Upper lobe of right lung (tissue), 1 donor: Measurements from ENCODE around the gene CDKAL1. TPM values are rescaled to one million over a fixed set of nuclear protein-coding genes. Genes with fewer than 3 reads are reported as not detected.
"Not testable (repeated sequence)": the region's sequence is repeated elsewhere in the genome, so short reads cannot be mapped to it uniquely, and the experiment has no call there.

Experiments
- ATAC-seq: fragments of 200-7000 bp; cut with Tn5 transposase; one replicate; pipeline ENCODE4 v1.9.1; 2020; ENCODE audit warnings: mild to moderate bottlenecking, moderate library complexity
- DNase-seq: peaks from one replicate; pipeline ENCODE4 v3.0.0-alpha.2; 2020
- H3K27ac ChIP-seq: fragments of 200-600 bp; one replicate; pipeline ENCODE4 v1.8.0; 2022
- H3K27me3 ChIP-seq: fragments of 200-600 bp; one replicate; pipeline ENCODE4 v1.8.0; 2022; ENCODE audit warnings: mild to moderate bottlenecking
- H3K36me3 ChIP-seq: fragments of 200-600 bp; one replicate; pipeline ENCODE4 v1.8.0; 2022
- H3K4me1 ChIP-seq: fragments of 200-600 bp; one replicate; pipeline ENCODE4 v1.8.0; 2022
- H3K4me3 ChIP-seq: fragments of 200-600 bp; one replicate; pipeline ENCODE4 v1.8.0; 2022; ENCODE audit warnings: mild to moderate bottlenecking
- H3K9me3 ChIP-seq: fragments of 200-600 bp; one replicate; pipeline ENCODE4 v1.8.0; 2022
- intact Hi-C: fragments of 100-400 bp; cut with DNase I; formaldehyde crosslinking; loops from one replicate; pipeline ENCODE4 v1.11.0; 2022
- total RNA-seq: library from RNA; stranded (reverse); fragmentation: NEBNext Ultra II Directional; extraction: Animal tissue kit (Norgen Biotek cat#: 25700); gene quantifications from one replicate; pipeline ENCODE4 v1.2.1, GENCODE V29; 2021
- TF ChIP-seq, protein P1 (sequence below): fragments of 200-600 bp; IDR thresholded peaks from one replicate; pipeline ENCODE4 v1.8.0; 2022; ENCODE audit warnings: antibody characterized with exemption
- donor health status: DM: no; HTN: yes; CAD: no; lungs with severe emphysema.

Gene CDKAL1
- total RNA-seq, 1 donor from 2014 or later = 16.0 TPM

DNA sequence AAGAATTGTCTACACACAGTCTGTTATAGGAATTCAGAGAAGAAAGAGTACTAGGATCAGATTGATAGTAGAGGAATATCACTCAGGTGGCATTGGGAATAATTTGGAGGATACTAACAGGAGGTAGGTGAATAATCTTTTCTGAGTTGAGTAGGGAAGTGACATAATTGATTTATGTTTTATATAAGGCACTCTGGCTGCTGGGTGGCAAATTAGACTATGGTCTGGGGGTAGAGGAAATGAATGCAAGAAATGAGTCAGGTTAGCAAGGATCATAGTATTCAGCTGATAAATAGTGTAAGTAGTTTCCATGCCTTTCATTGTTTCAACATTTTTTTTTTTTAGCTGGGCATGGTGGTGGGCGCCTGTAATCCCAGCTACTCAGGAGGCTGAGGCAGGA, 113.3 kb downstream of the CDKAL1 start:
- intact Hi-C loops = no loop called here
- no peaks in the 10 kb centered on the region for H3K9me3 ChIP-seq
- TF ChIP-seq, protein P1, sequence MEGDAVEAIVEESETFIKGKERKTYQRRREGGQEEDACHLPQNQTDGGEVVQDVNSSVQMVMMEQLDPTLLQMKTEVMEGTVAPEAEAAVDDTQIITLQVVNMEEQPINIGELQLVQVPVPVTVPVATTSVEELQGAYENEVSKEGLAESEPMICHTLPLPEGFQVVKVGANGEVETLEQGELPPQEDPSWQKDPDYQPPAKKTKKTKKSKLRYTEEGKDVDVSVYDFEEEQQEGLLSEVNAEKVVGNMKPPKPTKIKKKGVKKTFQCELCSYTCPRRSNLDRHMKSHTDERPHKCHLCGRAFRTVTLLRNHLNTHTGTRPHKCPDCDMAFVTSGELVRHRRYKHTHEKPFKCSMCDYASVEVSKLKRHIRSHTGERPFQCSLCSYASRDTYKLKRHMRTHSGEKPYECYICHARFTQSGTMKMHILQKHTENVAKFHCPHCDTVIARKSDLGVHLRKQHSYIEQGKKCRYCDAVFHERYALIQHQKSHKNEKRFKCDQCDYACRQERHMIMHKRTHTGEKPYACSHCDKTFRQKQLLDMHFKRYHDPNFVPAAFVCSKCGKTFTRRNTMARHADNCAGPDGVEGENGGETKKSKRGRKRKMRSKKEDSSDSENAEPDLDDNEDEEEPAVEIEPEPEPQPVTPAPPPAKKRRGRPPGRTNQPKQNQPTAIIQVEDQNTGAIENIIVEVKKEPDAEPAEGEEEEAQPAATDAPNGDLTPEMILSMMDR = no peak
- H3K36me3 ChIP-seq = no peaks in the 10 kb centered on the region
- H3K4me3 ChIP-seq = no peak overlapping the region
- DNase-seq = no peak
- no peak for ATAC-seq
- H3K27me3 ChIP-seq = no peaks in the 10 kb centered on the region
- no peaks in the 10 kb centered on the region for H3K4me1 ChIP-seq
- H3K27ac ChIP-seq = no peak overlapping the region

DNA sequence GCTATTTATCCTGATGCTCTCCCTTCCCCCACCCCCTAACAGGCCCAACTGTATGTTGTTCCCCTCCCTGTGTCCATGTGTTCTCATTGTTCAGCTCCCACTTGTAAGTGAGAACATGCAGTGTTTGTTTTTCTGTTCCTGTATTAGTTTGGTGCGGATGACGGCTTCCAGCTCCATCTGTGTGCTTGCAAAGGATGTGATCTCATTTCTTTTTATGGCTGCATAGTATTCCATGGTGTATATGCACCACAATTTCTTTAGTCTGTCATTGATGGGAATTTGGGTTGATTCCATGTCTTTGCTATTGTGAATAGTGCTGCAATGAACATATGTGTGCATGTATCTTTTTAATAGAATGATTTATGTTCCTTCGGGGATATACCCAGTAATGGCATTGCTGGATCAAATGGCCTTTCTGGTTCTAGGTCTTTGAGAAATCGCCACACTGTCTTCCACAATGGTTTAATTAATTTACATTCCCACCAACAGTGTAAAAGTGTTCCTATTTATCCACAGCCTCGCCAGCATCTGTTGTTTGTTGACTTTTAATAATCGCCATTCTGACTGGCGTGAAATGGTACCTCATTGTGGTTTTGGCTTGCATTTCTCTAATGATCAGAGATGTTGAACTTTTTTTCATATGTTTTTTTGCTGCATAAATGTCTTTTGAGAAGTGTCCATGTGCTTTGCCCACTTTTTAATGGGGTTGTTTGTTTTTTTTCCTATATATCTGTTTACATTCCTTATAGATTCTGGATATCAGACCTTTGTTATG, 115.6 kb downstream of the CDKAL1 start:
- H3K4me3 ChIP-seq, H3K27ac ChIP-seq, H3K4me1 ChIP-seq, DNase-seq, H3K9me3 ChIP-seq, H3K36me3 ChIP-seq, ATAC-seq, H3K27me3 ChIP-seq, intact Hi-C loops: not testable (repeated sequence)

DNA sequence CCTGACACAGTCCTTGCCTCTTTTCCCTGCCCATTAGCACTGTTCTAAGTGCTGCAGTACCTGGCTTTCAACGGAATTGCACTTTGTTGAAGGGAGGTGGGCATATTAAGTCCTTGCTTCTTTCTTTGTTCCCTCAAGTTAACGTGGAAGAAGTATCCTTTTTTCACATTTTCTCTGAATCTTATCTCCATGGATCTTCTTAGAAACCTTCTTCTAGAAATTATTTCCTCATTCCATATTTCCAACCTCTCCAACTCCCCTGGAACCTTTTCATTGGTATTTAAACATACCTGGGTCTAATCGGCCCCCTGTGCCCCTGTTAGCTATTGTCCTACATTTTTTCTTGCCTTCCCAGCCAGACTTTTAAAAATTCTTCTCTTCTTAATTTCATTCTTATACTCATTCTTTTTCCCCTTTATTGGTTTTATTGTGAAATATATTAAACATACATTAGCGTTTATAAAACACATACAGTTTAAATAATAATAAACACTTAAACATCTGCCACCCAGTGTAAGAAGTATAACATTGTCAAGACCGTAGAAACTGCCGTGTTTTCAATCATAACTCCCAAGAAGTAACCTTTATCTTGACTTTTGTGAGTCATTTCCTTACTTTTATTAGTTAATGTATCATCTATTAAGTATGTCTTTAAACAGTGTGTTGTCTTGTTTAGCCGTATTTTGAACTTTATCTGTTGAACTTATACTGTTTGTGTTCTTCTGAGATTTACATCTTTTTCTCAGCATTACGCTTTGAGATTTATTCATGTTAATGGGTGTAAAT, 118.2 kb downstream of the CDKAL1 start:
- no peak for DNase-seq
- Histone ChIP-seq H3K27me3 (no peaks in the 10 kb centered on the region), H3K36me3 (no peaks in the 10 kb centered on the region), H3K27ac (no peak overlapping the region), H3K9me3 (no peaks in the 10 kb centered on the region), H3K4me1 (no peaks in the 10 kb centered on the region), H3K4me3 (no peak overlapping the region)
- no peak for ATAC-seq
- TF ChIP-seq, protein P1 = no peak
- intact Hi-C loops = no loop called here

DNA sequence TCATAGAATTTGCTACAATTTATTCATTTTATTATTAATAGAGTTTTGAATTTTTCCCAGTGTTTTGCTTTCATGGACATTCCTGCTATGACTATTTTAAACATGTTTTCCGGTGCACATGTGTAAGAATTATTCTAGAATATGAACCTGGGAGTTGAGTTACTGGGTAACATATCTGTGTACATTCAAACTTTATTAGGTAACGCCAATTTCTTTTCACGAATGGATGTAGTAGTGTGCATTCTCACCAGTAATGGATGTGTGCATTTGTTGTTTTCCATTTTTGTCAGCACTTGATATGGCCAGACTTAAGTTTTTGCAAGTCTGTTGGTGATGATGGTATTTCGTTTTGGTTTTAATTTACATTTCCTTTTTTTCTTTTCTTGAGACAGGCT, 118.8 kb downstream of the CDKAL1 start:
- H3K4me3 ChIP-seq = no peak overlapping the region
- no peaks in the 10 kb centered on the region for H3K4me1 ChIP-seq
- H3K27me3 ChIP-seq = no peaks in the 10 kb centered on the region
- H3K36me3 ChIP-seq = no peaks in the 10 kb centered on the region
- intact Hi-C loops = no loop called here
- H3K9me3 ChIP-seq = no peaks in the 10 kb centered on the region
- DNase-seq (no peak), ATAC-seq (no peak)
- TF ChIP-seq, protein P1 = no peak
- no peak overlapping the region for H3K27ac ChIP-seq

DNA sequence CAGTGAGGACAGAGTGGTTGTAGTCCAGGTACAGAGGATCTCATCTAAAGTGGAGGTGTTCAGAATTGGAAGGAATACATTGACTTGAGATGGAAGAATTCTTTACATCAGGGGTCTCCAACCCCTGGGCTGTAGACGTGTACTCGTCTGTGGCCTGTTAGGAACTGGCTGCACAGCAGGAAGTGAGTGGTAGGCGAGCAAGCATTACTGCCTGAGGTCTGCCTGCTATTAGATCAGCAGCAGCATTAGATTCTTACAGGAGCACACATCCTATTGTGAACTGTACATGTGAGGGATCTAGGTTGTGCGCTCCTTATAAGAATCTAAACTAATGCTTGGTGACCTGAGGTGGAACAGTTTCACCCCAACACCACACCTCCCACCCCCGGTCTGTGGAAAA, 121.1 kb downstream of the CDKAL1 start:
- H3K9me3 ChIP-seq = no peaks in the 10 kb centered on the region
- DNase-seq (no peak), ATAC-seq (no peak)
- no peaks in the 10 kb centered on the region for H3K27me3 ChIP-seq
- H3K27ac ChIP-seq = no peak overlapping the region
- TF ChIP-seq, protein P1 = no peak
- H3K4me3 ChIP-seq = no peak overlapping the region
- no peaks in the 10 kb centered on the region for H3K4me1 ChIP-seq
- intact Hi-C loops = no loop called here
- H3K36me3 ChIP-seq = no peaks in the 10 kb centered on the region

DNA sequence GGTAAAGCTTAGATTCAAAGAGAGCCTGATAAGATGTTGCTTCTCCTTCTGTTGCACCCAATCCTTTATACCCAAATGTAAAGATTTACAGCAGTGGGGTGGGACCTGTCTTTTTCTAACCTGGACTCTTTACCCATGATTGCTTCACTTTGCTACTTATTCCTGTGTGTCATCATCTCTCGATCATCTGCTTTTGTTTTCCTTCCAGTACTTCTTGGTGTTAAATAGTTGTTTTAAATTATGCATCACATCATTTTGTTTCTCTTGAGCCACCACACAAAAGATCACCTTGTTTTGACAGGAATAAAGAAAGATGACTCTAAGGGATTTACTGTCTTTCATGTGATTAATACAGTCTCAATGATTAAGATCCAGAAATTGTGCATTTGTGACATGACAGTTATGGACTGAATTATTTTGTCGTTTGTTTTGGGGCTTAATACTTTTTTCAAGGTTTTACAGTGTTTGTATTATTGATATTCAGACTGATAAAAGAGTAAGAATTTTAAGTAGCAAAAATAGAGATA, 123.1 kb downstream of the CDKAL1 start:
- H3K4me1 ChIP-seq = peaks cover 5% of the 10 kb centered on the region
- H3K9me3 ChIP-seq = no peaks in the 10 kb centered on the region
- H3K36me3 ChIP-seq = no peaks in the 10 kb centered on the region
- no peak for ATAC-seq
- TF ChIP-seq, protein P1 = no peak
- intact Hi-C loops = no loop called here
- DNase-seq = no peak
- no peak overlapping the region for H3K27ac ChIP-seq
- no peaks in the 10 kb centered on the region for H3K27me3 ChIP-seq
- H3K4me3 ChIP-seq = no peak overlapping the region
